ENCODE data around the gene KAT8.
"Not testable (repeated sequence)": the region's sequence is repeated elsewhere in the genome, so short reads cannot be mapped to it uniquely, and the experiment has no call there.

Gene KAT8

GRCh38 chr16:31131841-31132271 is 14.4 kb downstream of the KAT8 start:
- no peak for DNase-seq (ENCODE audit: low read depth in 2 of 2)

DNA sequence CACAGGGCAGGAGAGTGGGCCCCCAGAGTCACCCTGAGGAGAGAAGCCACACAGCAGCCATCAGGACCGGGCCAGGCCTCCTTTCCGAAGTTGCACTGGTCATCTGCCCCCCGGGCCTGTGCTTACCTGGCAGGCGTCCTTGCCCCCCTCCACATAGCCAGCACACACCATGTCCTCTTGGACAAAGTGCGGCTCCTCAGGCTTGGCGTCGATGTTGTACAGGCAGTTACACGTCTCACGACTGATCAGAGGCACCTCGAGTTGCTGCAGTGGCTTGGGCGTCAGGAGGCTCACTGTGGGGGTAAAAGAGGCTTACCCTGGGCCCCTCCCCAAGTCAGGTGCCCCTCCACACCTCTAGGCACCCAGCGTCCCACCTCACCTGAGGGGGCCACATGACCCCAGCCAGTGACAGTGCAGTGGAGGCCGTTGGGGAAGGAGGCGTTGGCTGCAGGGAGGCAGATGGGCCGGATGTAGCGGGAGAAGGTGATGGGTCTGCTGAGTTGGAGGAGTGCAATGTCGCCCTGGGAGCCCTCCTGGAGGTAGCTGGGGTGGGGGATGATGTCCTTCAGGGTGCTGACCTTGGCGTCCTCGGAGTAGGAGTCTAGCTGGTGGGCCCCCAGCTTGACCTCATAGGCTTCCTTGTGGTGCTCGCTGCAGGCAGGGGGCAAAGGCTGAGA is 15.0 kb downstream of the KAT8 start:
- DNase-seq (ENCODE audit: low read depth in 2 of 2), result no peak

GRCh38 chr16:31133046-31133501 is 15.6 kb downstream of the KAT8 start:
- no peak for DNase-seq (ENCODE audit: low read depth in 2 of 2)

- no peak for DNase-seq (ENCODE audit: low read depth in 2 of 2)
These were observed 16.7 kb downstream of the KAT8 start for GRCh38 chr16:31134091-31134571.

DNA sequence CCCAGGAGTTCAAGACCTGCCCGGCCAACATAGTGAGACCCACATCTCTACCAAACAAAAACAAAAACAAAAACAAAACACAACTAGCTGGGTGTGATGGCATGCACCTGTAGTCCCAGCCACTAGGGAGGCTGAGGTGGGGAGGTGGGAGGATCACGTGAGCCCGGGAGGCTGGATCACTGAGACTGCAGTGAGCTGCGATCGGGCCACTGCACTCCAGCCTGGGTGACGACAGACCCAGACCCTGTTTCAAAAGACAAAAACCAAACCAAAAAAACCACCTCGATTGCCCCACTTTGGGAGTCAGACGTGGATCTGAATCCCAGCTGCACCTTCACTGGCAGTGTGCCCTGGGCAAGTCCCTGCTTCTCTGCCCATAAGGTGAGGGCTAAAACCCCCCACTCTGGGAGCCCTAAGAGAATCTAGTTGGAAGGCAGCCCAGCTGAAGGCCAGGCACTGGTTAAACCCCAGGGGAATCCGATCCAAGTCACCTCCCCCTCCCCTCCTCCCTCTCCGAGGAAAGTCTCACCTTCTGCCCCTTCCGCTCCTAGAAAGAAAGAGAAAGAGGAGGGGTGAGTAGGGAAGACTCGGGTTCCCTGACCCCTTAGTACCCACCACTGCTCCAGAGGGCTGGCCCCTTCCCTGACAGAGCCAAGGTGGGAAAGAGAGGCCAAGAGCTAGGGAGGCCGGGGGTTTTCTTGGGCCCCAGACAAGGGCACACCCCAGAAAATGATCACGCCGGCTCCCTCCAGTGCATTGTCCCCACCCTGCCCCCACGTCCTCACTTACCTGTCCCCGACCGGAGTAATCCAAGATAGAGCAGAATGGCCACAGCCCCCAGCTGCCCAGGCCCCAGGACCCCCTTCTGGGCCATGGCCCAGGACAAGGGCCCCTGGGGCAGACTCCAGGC is 17.4 kb downstream of the KAT8 start:
- no peak for DNase-seq (ENCODE audit: low read depth in 2 of 2)

DNA sequence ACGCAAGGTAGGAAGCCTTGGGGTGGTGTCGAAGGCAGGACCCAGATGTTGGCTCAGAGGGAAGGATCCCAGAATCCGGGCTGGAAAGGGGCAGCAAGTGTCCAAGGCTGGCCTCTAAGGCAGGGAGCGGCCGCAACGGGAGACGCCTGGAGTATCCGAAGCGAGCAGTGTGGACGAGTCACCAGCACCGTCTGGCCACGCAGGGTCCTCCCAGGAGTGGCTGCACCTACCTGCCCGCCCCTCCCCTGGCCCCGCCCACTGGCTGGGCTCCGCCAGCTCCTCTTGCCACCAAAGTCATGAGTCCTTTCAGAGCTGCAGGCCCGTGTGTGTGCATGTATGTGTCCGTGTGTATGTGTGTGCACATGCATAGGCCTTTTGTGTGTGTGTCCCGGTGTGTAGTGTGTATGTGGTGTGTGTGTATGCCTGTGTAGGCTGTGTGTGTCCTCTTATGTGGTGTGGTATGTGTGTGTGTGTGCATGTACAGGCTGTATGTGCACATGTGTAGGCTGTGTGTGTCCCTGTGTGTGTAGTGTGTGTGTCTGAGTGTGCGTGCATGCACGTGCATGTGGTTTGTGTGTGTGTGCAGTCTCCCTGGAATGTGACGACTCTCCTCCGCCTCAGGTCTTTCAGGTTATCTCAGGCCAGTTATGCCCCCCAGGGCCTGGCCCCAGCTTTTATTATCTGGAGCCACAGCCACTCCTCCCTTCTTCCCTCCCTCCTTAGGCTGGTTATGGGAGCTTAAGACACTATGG is 18.2 kb downstream of the KAT8 start, which contains the start of gene PRSS8:
TSS of gene PRSS8 (minus strand) at position 193 of the 752 bp plus-strand sequence. CDS start 229 bp downstream, outside the sequence.
- no peak for DNase-seq (ENCODE audit: low read depth in 2 of 2)

GRCh38 chr16:31136287-31136662 is 18.8 kb downstream of the KAT8 start:
- DNase-seq (ENCODE audit: low read depth in 2 of 2), result no peak

- DNase-seq (ENCODE audit: low read depth in 2 of 2), result not testable (repeated sequence)
These were observed 19.5 kb downstream of the KAT8 start for GRCh38 chr16:31136822-31137499.

DNA sequence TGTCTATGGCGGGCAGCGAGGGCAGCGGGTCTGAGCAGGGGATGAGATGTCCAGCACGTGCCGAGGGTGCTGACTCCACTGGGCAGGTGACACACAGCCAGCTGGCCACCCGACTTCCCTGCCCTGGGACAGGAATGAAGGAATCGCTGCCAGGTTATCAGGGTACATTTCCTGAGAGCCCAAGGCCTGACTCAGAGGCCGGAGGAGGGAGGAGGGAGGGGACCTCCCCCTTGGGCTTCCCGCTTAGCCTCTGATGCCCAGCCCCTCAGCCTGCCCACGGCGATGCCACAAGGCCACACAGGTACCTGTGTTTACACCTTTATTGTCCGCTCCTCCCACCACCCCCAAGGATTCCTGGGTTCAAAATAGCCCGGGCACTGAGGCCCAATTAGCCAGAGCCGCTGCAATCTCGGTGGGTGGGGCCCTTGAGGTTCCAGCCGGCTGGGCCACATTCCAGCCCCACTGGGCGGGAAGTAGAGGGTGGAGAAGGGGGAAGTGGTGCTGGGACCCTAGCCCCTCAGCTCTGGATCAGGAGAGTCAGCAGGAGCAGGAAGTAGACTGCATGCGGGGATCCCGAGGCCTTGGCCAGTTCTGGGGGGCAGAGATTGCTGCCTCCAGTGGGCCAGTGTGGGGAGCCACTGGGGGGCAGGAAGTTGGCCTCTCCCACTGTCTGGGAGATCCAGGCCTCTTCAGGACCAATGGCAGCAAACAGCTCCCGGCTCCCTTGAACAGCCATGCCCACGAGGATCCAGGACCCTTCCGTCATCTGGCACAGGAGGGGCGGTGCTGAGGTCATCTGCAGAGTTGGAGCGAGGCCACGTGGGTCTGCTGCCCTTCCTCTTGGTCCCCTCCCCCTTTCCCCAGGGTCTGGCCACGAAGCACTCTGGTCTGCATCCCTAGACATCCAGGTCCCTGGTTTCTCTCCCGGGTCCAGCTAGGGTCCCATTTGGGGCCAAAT is 21.4 kb downstream of the KAT8 start:
- DNase-seq (ENCODE audit: low read depth in 2 of 2), result no peak

DNA sequence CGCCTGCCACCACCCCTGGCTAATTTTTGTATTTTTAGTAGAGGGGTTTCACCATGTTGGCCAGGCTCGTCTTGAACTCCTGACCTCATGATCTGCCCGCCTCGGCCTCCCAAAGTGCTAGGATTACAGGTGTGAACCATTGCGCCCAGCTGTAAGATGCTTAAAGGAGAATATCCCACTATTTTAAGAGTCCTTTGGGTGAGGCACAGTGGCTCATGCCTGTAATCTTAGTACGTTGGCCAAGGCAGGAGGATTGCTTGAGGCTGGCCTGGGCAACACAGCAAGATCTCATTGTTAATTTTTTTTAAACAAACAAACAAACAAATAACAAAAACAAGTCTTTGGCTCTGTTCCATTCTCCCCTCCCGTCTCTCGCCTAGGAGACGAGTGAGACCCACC is 23.6 kb downstream of the KAT8 start:
- DNase-seq (ENCODE audit: low read depth in 2 of 2), result not testable (repeated sequence)

DNA sequence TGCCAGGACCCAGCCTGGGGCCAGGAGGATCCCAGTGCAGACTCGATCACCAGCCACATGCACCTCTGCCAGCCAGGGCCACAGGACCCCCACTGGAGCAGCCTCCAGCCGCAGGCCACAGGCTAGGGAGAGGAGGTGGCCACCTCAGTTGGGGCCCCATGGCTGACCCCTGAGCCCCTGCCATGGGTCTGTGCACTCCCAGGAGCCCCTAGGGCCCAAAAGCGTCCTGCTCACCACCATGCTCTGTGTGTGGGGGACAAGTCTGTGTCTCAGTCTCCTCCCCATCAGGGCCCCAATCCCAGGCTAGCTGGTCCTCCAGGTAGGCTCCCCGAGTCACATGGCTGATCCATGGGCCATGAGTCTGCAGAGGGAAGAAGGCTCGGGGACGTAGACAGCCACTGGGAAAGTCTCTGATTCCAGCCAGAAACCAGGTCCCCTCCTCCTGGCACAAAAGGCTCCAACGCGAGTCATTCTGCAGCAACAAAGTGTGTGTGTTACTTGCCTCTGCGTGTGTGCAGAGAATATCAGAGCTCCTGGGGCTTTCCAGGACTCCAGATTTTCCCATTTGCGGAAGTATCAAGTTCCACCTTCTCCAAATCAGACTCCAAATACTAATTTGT is 24.1 kb downstream of the KAT8 start:
- DNase-seq (ENCODE audit: low read depth in 2 of 2), result no peak

DNA sequence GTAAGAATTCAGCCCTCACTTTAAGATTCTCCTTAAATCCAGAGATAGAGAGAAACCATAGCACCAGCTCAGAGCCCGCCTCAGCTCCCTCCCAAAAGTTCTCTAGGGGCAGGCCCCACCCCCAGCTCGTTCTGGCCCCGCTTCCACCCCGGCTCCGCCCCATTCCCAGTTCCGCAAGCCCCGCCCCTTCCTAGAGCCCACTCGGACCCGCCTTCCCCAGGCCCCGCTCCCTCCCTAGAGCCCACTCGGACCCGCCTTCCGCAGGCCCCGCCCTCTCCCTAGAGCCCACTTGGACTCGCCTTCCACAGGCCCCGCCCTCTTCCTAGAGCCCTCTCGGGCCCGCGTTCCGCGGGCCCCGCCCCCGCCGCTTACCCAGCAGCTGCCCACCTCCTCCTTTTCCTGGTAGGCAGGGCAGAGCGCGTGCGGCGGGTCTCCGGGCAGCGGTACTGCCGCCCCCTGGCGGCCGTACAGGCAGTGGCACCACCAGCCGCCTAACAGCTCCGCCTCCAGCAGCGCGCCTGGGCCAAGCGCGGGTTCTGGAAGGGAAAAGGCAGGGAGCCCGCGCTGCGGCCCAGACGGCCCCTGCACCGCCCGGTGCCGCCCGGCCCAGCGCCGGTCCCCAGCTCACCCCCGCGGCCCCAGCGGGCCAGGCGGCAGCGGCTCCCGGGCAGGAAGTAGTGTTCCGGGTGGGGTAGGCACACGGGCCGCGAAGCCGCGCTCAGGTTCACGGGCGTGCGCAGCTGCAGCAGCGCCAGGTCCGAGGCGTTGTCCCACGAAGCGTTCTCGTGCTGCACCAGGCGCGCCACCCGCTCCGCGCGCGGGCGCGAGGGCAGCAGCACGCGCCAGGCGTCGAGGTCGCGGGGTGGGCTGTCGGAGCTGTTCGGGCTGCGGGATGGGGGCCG is 24.9 kb downstream of the KAT8 start:
- DNase-seq (ENCODE audit: low read depth in 2 of 2), result peak; percentile 98 to 99

DNA sequence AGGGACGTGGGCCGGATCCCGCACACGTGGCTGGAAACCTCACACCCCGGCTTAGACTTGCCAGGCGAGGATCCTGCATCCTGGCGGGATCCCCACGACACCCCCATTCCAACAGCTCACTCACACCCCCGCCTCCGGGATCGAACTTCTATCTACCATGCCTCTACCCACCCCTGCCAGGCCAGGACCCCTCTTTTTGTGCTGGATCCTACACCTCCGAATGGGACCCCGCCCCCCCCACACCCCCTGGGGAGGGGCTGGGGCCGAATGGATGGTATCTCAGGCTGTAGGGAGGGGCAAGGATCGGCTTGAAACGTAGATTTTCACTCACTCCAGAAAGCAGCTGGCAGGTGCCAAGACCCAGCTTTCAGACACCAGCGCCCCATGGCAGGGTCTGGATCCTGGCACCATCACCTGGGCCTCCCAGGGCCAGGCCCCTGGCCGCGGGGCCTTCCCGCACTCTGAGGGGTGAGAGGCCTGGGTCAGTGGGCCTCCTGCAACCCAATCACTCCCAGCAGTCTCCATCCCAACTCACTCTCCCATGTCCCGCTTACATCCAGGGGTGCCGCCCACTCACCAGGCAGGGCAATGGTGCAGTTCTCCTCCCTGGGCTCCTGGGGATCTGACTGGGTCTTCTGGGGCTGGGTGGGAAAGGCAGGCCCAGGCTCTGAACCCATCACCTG is 25.7 kb downstream of the KAT8 start:
- DNase-seq (ENCODE audit: low read depth in 2 of 2), result no peak

DNA sequence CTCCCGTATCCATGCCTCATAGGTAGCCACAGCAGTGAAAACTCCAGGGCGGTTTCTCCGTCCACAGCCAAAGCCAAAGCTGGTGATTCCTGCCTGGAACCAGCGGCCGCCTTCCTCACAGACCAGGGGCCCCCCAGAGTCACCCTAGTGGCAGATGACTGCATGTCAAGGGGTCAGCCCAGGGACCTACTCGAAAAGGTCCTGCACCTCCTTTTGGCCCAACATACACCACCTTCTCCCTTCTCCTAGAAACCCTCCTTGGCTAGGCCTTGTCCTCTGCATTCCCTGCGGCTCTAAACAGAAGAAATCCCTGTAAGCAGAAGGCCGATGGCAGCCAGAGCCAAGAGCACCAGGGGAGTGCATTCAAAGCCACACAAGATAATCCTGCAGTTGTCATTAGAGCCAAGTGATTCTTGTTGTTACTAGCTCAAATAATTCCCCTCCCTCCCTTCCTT is 26.3 kb downstream of the KAT8 start:
- DNase-seq (ENCODE audit: low read depth in 2 of 2), result no peak

- DNase-seq (ENCODE audit: low read depth in 2 of 2), result not testable (repeated sequence)
These were observed 27.0 kb downstream of the KAT8 start for GRCh38 chr16:31144418-31144817.

GRCh38 chr16:31145398-31145990 is 28.0 kb downstream of the KAT8 start:
- no peak for DNase-seq (ENCODE audit: low read depth in 2 of 2)

DNA sequence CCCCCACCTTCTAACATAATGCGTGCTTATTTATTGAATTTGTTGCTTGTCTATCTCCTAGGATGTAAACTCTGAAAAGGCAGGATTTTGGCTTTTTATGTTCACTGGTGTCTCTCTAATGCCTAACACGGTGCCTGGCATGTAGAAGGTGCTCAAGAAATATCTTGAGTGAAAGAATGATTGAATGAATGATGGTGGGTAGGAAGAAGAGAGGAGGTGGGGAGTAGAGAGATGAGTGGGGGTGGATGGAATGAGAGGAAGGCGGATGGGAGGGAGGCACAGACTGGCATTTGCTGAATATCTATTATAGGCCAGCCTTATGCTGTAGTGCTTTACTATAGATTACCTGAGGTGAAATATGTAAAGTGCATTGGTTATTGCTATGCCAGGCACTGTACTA is 30.1 kb downstream of the KAT8 start:
- DNase-seq (ENCODE audit: low read depth in 2 of 2), result no peak
